Midbrain (tissue), 1 donor: ENCODE measurements around the gene PDZRN4.
"Not testable (repeated sequence)": the region's sequence is repeated elsewhere in the genome, so short reads cannot be mapped to it uniquely, and the experiment has no call there.

ENCODE experiments used
- DNase-seq: peaks from one replicate; lab custom pipeline; 2025; lab: John Stamatoyannopoulos, UW

Gene PDZRN4

GRCh38 chr12:41280341-41281095, 92.4 kb downstream of the PDZRN4 start:
- not testable (repeated sequence) for DNase-seq

GRCh38 chr12:41285470-41285869, 97.3 kb downstream of the PDZRN4 start:
- not testable (repeated sequence) for DNase-seq

- DNase-seq = peak; percentile 16
Measured at GRCh38 chr12:41286426-41286825, 98.3 kb downstream of the PDZRN4 start.

- no peak for DNase-seq
Measured at GRCh38 chr12:41287500-41288141, 99.5 kb downstream of the PDZRN4 start.

- no peak for DNase-seq
Measured at GRCh38 chr12:41288142-41288811, 100.2 kb downstream of the PDZRN4 start.

GRCh38 chr12:41289501-41289900, 101.4 kb downstream of the PDZRN4 start:
- no peak for DNase-seq

GRCh38 chr12:41293011-41293410, 104.9 kb downstream of the PDZRN4 start:
- no peak for DNase-seq

GRCh38 chr12:41293461-41293860, 105.3 kb downstream of the PDZRN4 start:
- no peak for DNase-seq

- DNase-seq = no peak
Measured at GRCh38 chr12:41302979-41303403, 114.9 kb downstream of the PDZRN4 start.

GRCh38 chr12:41304526-41304925, 116.4 kb downstream of the PDZRN4 start:
- DNase-seq = no peak

GRCh38 chr12:41310367-41310766, 122.2 kb downstream of the PDZRN4 start:
- no peak for DNase-seq

- DNase-seq = no peak
Measured at GRCh38 chr12:41311883-41312282, 123.8 kb downstream of the PDZRN4 start.

- not testable (repeated sequence) for DNase-seq
Measured at GRCh38 chr12:41312451-41312850, 124.3 kb downstream of the PDZRN4 start.

GRCh38 chr12:41325336-41325735, 137.2 kb downstream of the PDZRN4 start:
- no peak for DNase-seq

GRCh38 chr12:41327096-41327895, 139.2 kb downstream of the PDZRN4 start:
- DNase-seq = no peak

GRCh38 chr12:41333974-41334373, 145.9 kb downstream of the PDZRN4 start:
- peak; percentile 2 for DNase-seq

- DNase-seq = no peak
Measured at GRCh38 chr12:41334390-41334789, 146.3 kb downstream of the PDZRN4 start.

GRCh38 chr12:41336041-41336549, 148.0 kb downstream of the PDZRN4 start:
- DNase-seq = no peak

GRCh38 chr12:41339784-41340183, 151.7 kb downstream of the PDZRN4 start:
- DNase-seq = no peak

GRCh38 chr12:41344776-41345470, 156.8 kb downstream of the PDZRN4 start:
- DNase-seq = peak; percentile 77

GRCh38 chr12:41348198-41348597, 160.1 kb downstream of the PDZRN4 start:
- DNase-seq = no peak
